KMS-11 (cell line): ENCODE results near the gene OGFOD1.

Experiments used
- H2AFZ ChIP-seq: fragments of 200-600 bp; sonication (generic); 2 replicates; pipeline ENCODE4 v1.6.1; 2016; ENCODE audit warnings: antibody characterized with exemption, mixed run types, low read depth
- H3K27ac ChIP-seq: fragments of 200-600 bp; sonication (generic); 2 replicates; pipeline ENCODE4 v1.6.1; 2016; ENCODE audit warnings: mild to moderate bottlenecking, mixed run types
- H3K27me3 ChIP-seq: fragments of 200-600 bp; sonication (generic); 2 replicates; pipeline ENCODE4 v1.6.1; 2017; ENCODE audit warnings: mild to moderate bottlenecking, low read depth, mixed run types, moderate library complexity; ENCODE audit not compliant: insufficient read depth
- H3K36me3 ChIP-seq: fragments of 200-600 bp; sonication (generic); 2 replicates; pipeline ENCODE4 v1.6.1; 2017; ENCODE audit warnings: mild to moderate bottlenecking, mixed run types; ENCODE audit not compliant: insufficient read depth
- H3K4me1 ChIP-seq: fragments of 200-600 bp; sonication (generic); 2 replicates; pipeline ENCODE4 v1.6.1; 2016; ENCODE audit warnings: mild to moderate bottlenecking, low read depth, mixed run types; ENCODE audit not compliant: poor library complexity, severe bottlenecking
- H3K4me2 ChIP-seq: fragments of 200-600 bp; sonication (generic); 2 replicates; pipeline ENCODE4 v1.7.0; 2016; ENCODE audit warnings: mild to moderate bottlenecking, mixed run types
- H3K4me3 ChIP-seq: fragments of 200-600 bp; sonication (generic); IDR thresholded peaks from 2 replicates; pipeline ENCODE4 v1.6.1; 2017; ENCODE audit warnings: low read depth, low read length, mixed read lengths; ENCODE audit not compliant: insufficient read depth
- H3K79me2 ChIP-seq: fragments of 200-600 bp; sonication (generic); 2 replicates; pipeline ENCODE4 v1.6.1; 2016; ENCODE audit warnings: low read depth, mixed run types; ENCODE audit not compliant: insufficient read depth
- H3K9ac ChIP-seq: fragments of 200-600 bp; sonication (generic); 2 replicates; pipeline ENCODE4 v1.6.1; 2016; ENCODE audit warnings: mild to moderate bottlenecking, mixed run types
- H4K20me1 ChIP-seq: fragments of 200-600 bp; sonication (generic); 2 replicates; pipeline ENCODE4 v1.6.1; 2016; ENCODE audit warnings: mild to moderate bottlenecking, mixed run types; ENCODE audit not compliant: insufficient read depth
- CTCF ChIP-seq: fragments of 200-600 bp; sonication (generic); conservative IDR thresholded peaks from 2 replicates; pipeline ENCODE4 v1.6.1; 2017; ENCODE audit warnings: low read depth, mild to moderate bottlenecking, antibody characterized with exemption, low read length, moderate library complexity, mixed read lengths

OGFOD1 gene

GRCh38 chr16:56450986-56451752 lies at the start of gene OGFOD1, which contains the start of gene NUDT21:
Gene OGFOD1 (plus strand): TSS chr16:56451554. CDS start chr16:56451613, 59 bp downstream.
Gene NUDT21 (minus strand): TSS chr16:56451332. CDS start chr16:56451202, 130 bp downstream.
- peak within 1 kb of the TSS; percentile 54 for H3K27ac ChIP-seq
- peaks cover 38% of the 10 kb centered on the region for H3K4me1 ChIP-seq
- H3K36me3 ChIP-seq, result no peaks in the 10 kb centered on the region
- no peaks in the 10 kb centered on the region for H3K27me3 ChIP-seq
- TF ChIP-seq CTCF, result no peak
- H3K4me2 ChIP-seq, result peak within 1 kb of the TSS; percentile 99
- peak within 1 kb of the TSS; percentile 70 for H3K9ac ChIP-seq
- no peak within 1 kb of the TSS for H3K4me3 ChIP-seq
- peak within 1 kb of the TSS; percentile 60 for H2AFZ ChIP-seq
- H3K79me2 ChIP-seq, result peaks cover 80% of the 10 kb centered on the region
- no peaks in the 10 kb centered on the region; the same call in 1 of the 2 replicates for H4K20me1 ChIP-seq

GRCh38 chr16:56405977-56406672 lies 45.2 kb upstream of the OGFOD1 start:
- no peak for TF ChIP-seq CTCF
- Histone ChIP-seq H3K4me1 (no peaks in the 10 kb centered on the region), H3K27me3 (no peaks in the 10 kb centered on the region), H3K27ac (no peak overlapping the region), H3K79me2 (no peaks in the 10 kb centered on the region), H3K36me3 (no peaks in the 10 kb centered on the region), H2AFZ (no peak overlapping the region), H3K4me2 (no peak overlapping the region), H4K20me1 (no peaks in the 10 kb centered on the region), H3K4me3 (no peak overlapping the region), H3K9ac (no peak overlapping the region)

- Histone ChIP-seq H3K4me3 (no peak overlapping the region), H3K4me2 (no peak overlapping the region), H3K36me3 (no peaks in the 10 kb centered on the region)
Observed at GRCh38 chr16:56408379-56409098, 42.8 kb upstream of the OGFOD1 start.

More at GRCh38 chr16:56408379-56409098, 42.8 kb upstream of the OGFOD1 start:
- Histone ChIP-seq H3K4me1 (no peaks in the 10 kb centered on the region), H3K27me3 (no peaks in the 10 kb centered on the region), H2AFZ (no peak overlapping the region), H4K20me1 (no peaks in the 10 kb centered on the region), H3K27ac (no peak overlapping the region), H3K9ac (no peak overlapping the region), H3K79me2 (no peaks in the 10 kb centered on the region)
- TF ChIP-seq CTCF, result no peak
